DND-41 (cell line): ENCODE results near the gene SLC30A5.
"Not testable (repeated sequence)": the region's sequence is repeated elsewhere in the genome, so short reads cannot be mapped to it uniquely, and the experiment has no call there.

Experiments
- CTCF ChIP-seq: IDR thresholded peaks from 2 replicates; pipeline ENCODE4 v1.5.1; 2012; ENCODE audit warnings: borderline replicate concordance, low read length, moderate library complexity, mild to moderate bottlenecking; ENCODE audit not compliant: poor library complexity, severe bottlenecking; ENCODE audit errors: extremely low read depth
- EZH2 ChIP-seq: IDR thresholded peaks from 3 replicates; pipeline ENCODE4 v1.6.1; 2012; ENCODE audit warnings: borderline replicate concordance, low read depth, mild to moderate bottlenecking, moderate library complexity, low read length, inconsistent platforms; ENCODE audit not compliant: severe bottlenecking

- not testable (repeated sequence) for TF ChIP-seq CTCF, EZH2
These were observed 43.4 kb downstream of the SLC30A5 start for GRCh38 chr5:69137208-69137607.
